NT2/D1 (cell line): ENCODE data around the gene MINK1.

Experiments
- SUZ12 ChIP-seq: IDR thresholded peaks from 2 replicates; pipeline ENCODE4 v1.6.1; 2011; ENCODE audit not compliant: insufficient read length, insufficient read depth; ENCODE audit errors: extremely low read depth
- YY1 ChIP-seq: IDR thresholded peaks from 2 replicates; pipeline ENCODE4 v1.6.1; 2011; ENCODE audit not compliant: insufficient read length, insufficient read depth

DNA sequence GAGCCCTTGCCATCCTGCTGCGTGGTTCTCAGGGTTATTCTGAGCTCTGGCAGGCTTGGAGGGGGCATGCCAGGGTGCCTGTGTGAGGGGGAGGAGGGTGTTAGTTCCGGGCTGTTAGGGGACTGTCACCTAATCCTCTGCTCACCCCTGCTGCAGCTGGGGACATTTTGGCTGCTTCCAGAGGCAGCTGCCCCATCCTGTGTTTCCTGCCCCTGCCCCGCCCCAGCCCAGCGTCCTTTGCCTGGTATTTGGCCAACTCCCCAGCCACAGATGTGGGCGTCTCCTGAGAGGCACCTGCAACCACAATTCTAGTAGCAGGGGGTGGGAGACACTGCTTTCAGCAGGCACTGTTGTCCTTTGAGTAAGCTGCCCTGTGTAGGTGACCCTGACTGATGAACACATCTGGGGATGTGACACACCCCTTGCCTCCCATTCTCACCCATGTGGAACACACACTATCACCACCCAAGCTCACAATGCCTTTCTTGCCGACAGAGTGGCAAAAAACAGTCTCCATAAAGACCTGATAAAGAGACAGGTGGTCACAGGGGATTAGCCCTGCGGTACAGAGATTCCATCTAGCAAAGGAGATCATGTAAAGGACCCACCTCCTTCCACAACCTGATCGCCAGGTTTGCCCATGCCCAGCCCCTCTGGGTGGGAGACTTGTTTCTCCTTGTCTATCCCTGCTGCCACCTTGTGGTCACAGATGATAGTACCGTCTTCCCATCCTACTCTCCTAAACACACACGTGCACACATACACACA, 70.1 kb downstream of the MINK1 start, which contains the start of gene CHRNE:
- TF ChIP-seq YY1: no peak
- TF ChIP-seq SUZ12: no peak
